MG63 (cell line): ENCODE measurements around the gene SUPT7L. TPM values are rescaled to one million over a fixed set of nuclear protein-coding genes. Genes with fewer than 3 reads are reported as not detected.
"Not testable (repeated sequence)": the region's sequence is repeated elsewhere in the genome, so short reads cannot be mapped to it uniquely, and the experiment has no call there.

Experiments used
- DNase-seq: peaks from one replicate; pipeline ENCODE4 v3.0.0-alpha.2; 2020
- H3K27me3 ChIP-seq: fragments of 250-450 bp; sonication (Bioruptor Pico); 2 replicates; pipeline ENCODE4 v1.5.1; 2020; ENCODE audit warnings: mild to moderate bottlenecking, moderate library complexity
- H3K36me3 ChIP-seq: fragments of 250-450 bp; sonication (Bioruptor Pico); 2 replicates; pipeline ENCODE4 v1.5.1; 2020; ENCODE audit warnings: mild to moderate bottlenecking, moderate library complexity
- H3K4me3 ChIP-seq: fragments of 250-450 bp; sonication (Bioruptor Pico); 2 replicates; pipeline ENCODE4 v1.5.1; 2020; ENCODE audit warnings: mild to moderate bottlenecking, moderate library complexity
- H3K9me3 ChIP-seq: fragments of 250-450 bp; sonication (Bioruptor Pico); 2 replicates; pipeline ENCODE4 v1.5.1; 2020; ENCODE audit warnings: mild to moderate bottlenecking, moderate library complexity
- total RNA-seq: library from RNA; depleted of rRNA; stranded (reverse); fragments of >200 nt; shearing (Covaris generic); gene quantifications from 2 replicates; pipeline ENCODE4 v1.2.3, GENCODE V29; 2014; ENCODE audit warnings: low replicate concordance

The SUPT7L gene
- total RNA-seq, 1 experiment from 2014 or later: 11.3 TPM

GRCh38 chr2:27655155-27655951 lies 8.1 kb downstream of the SUPT7L start:
- Histone ChIP-seq H3K4me3 (no peak overlapping the region), H3K27me3 (no peaks in the 10 kb centered on the region), H3K9me3 (no peaks in the 10 kb centered on the region), H3K36me3 (peaks cover 66% of the 10 kb centered on the region)
- DNase-seq: peak; percentile 60

DNA sequence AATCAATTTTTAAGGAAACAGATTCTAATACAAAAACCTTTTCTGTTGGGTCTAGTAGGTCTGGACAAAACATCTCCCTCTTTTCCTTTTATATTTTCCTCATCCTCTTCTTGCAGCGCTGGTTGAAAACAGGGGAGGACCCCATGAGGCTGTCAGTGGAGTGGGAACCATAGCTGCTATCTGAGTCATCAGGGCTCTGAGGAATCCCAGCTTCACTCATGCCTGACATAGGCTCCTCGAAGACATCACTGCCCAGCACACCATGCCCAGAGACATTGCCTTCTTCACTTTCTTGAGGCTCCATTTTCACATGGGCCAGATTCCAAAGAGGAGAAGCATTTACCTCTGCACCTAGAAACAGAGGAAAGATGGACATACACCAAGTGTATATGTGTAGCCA lies 10.0 kb downstream of the SUPT7L start:
- no peak overlapping the region for H3K4me3 ChIP-seq

GRCh38 chr2:27652790-27653189 lies 10.6 kb downstream of the SUPT7L start:
- H3K27me3 ChIP-seq: no peaks in the 10 kb centered on the region
- H3K4me3 ChIP-seq: no peak overlapping the region
- DNase-seq: no peak
- H3K36me3 ChIP-seq: peaks cover 76% of the 10 kb centered on the region
- H3K9me3 ChIP-seq: no peaks in the 10 kb centered on the region

More for the DNA sequence above, 10.0 kb downstream of the SUPT7L start:
- Histone ChIP-seq H3K9me3 (no peaks in the 10 kb centered on the region), H3K36me3 (peaks cover 70% of the 10 kb centered on the region), H3K27me3 (no peaks in the 10 kb centered on the region)
- DNase-seq: no peak

GRCh38 chr2:27652341-27652740 lies 11.1 kb downstream of the SUPT7L start:
- Histone ChIP-seq H3K27me3 (no peaks in the 10 kb centered on the region), H3K4me3 (no peak overlapping the region), H3K36me3 (peaks cover 75% of the 10 kb centered on the region), H3K9me3 (no peaks in the 10 kb centered on the region)
- no peak for DNase-seq

- Histone ChIP-seq H3K27me3 (no peaks in the 10 kb centered on the region), H3K9me3 (no peaks in the 10 kb centered on the region), H3K4me3 (no peak overlapping the region), H3K36me3 (peaks cover 68% of the 10 kb centered on the region)
- DNase-seq: no peak
These were observed 12.4 kb downstream of the SUPT7L start for GRCh38 chr2:27651056-27651455.

GRCh38 chr2:27647737-27648136 lies 15.7 kb downstream of the SUPT7L start:
- Histone ChIP-seq H3K9me3 (no peaks in the 10 kb centered on the region), H3K4me3 (no peak overlapping the region), H3K36me3 (peaks cover 50% of the 10 kb centered on the region), H3K27me3 (no peaks in the 10 kb centered on the region)
- no peak for DNase-seq

DNA sequence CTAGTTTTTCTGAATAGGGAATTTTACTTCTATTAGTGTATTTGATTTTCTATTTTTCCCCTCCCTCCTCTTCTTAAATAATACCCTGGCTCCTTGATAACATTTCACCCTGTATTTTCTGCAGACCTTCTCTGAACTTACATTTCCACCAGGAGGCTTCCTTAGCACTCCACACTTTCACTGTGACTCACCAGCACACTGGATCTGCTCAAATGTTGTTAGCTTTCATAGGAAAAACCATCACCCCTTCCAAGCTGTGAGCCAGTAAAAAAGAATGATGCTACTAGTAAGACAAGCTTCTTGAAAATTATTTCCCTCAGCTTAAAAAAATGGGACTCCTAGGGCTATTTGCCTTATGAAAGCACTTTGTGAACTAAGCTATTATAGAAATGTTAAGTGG lies 16.1 kb downstream of the SUPT7L start:
- DNase-seq: no peak
- Histone ChIP-seq H3K9me3 (no peaks in the 10 kb centered on the region), H3K27me3 (no peaks in the 10 kb centered on the region), H3K36me3 (peaks cover 49% of the 10 kb centered on the region), H3K4me3 (no peak overlapping the region)

GRCh38 chr2:27645197-27645596 lies 18.2 kb downstream of the SUPT7L start:
- Histone ChIP-seq H3K27me3 (no peaks in the 10 kb centered on the region), H3K4me3 (no peak overlapping the region), H3K9me3 (no peaks in the 10 kb centered on the region), H3K36me3 (peaks cover 41% of the 10 kb centered on the region)
- DNase-seq: no peak

DNA sequence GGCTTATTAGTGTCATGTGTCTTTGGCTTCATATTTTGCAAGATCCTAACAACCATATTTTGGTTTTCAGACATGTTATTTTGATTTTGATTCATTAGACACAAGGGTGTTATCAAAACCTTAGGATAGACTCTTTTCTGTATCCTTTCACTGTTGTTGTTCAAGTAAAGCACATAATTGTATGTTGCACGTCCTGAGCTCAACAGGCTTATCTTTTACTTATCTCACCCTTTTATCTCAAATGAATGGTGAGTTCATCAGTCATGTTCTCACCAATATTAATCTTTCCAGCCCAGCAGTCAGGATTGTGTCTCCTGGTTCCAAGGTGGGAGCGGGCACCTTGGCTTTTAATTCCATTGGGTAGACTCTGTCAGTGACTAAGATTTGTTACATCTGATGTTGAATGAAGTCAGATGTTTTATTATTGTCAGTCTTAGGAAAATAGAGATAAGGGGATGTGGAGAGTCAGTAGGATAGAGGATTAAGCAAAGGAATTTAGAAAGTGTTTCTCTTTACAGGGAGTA lies 22.6 kb downstream of the SUPT7L start:
- no peak for DNase-seq
- peaks cover 60% of the 10 kb centered on the region for H3K36me3 ChIP-seq
- H3K27me3 ChIP-seq: no peaks in the 10 kb centered on the region
- no peaks in the 10 kb centered on the region for H3K9me3 ChIP-seq
- H3K4me3 ChIP-seq: no peak overlapping the region

- Histone ChIP-seq H3K36me3 (peaks cover 75% of the 10 kb centered on the region), H3K27me3 (no peaks in the 10 kb centered on the region), H3K4me3 (no peak overlapping the region), H3K9me3 (no peaks in the 10 kb centered on the region)
- DNase-seq: no peak
These were observed 24.7 kb downstream of the SUPT7L start for GRCh38 chr2:27638709-27639108.

DNA sequence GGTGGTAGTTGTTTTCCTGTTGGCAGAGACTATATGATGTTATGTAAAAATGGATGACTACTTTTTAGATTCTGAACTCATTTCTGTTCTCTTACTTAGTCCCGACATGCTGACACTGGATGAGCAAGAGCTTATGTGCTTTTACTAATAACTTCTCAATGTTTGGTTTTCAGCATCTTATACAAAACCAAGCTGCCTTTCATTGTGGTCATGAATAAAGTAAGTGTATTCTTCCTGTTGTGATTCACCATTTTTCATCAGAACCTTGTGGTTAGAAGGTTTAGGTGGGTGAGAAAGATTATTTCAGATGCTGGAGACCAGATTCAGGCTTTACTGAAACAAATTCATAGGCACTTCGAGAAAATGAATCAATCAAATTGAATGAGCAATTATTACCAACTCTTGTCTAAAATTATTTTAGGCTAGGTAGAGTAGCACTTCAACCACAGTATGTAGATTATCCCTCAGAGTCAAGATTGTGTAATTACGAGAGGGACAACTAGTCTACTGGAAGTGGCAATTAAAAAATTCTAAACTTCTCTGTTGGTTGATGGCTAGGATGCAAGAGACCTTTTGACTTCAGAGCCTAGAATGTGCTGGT lies 25.3 kb downstream of the SUPT7L start:
- Histone ChIP-seq H3K27me3 (no peaks in the 10 kb centered on the region), H3K9me3 (no peaks in the 10 kb centered on the region), H3K36me3 (peaks cover 74% of the 10 kb centered on the region), H3K4me3 (no peak overlapping the region)
- no peak for DNase-seq

DNA sequence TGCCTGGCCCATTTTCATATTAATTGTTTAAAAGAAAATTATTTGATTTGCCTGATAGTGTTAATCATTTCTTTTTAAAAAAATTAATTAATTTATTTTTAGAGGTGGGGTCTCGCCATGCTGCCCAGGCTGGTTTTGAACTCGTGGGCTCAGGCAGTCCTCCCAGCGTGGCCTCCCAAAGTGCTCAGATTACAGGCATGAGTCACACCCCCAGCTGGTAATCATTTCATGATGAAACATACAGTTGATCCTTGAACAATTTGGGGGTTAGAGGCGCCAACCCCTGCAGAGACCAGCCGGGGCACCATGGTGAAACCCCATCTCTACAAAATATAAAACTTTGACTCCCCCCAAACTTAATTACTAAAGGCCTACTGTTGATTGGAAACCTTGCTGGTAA lies 26.6 kb downstream of the SUPT7L start:
- DNase-seq: no peak
- H3K36me3 ChIP-seq: peaks cover 81% of the 10 kb centered on the region
- H3K9me3 ChIP-seq: no peaks in the 10 kb centered on the region
- no peaks in the 10 kb centered on the region for H3K27me3 ChIP-seq
- H3K4me3 ChIP-seq: no peak overlapping the region

DNA sequence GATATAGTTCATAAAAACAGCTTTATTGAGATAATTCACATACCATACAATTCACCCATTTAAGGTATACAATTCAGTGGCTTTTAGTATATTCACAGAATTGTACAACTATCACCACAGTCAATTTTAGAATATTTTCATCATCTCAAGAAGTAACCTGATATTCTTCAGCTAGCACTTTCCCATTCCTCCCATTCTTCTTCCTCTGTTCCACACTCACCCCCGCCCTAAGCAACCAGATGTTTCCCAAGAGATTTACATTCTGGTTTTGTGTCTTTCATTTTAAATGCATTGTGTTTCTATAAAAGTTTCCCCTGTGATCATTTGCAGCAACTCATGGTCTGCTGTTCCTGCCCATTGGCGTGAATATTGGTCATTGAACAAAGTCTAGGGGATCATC lies 29.1 kb downstream of the SUPT7L start:
- Histone ChIP-seq H3K4me3 (no peak overlapping the region), H3K27me3 (no peaks in the 10 kb centered on the region), H3K36me3 (peaks cover 81% of the 10 kb centered on the region), H3K9me3 (no peaks in the 10 kb centered on the region)
- no peak for DNase-seq

- not testable (repeated sequence) for DNase-seq, H3K27me3 ChIP-seq, H3K9me3 ChIP-seq, H3K4me3 ChIP-seq
- H3K36me3 ChIP-seq: peaks cover 49% of the 10 kb centered on the region
These were observed 33.2 kb downstream of the SUPT7L start for GRCh38 chr2:27630257-27630656.

- H3K9me3 ChIP-seq: no peaks in the 10 kb centered on the region
- DNase-seq: peak; percentile 96
- no peaks in the 10 kb centered on the region for H3K27me3 ChIP-seq
- H3K36me3 ChIP-seq: peaks cover 42% of the 10 kb centered on the region
- peak within 1 kb of the TSS; percentile 90 for H3K4me3 ChIP-seq
These were observed 34.4 kb downstream of the SUPT7L start, which contains the start of the genes CCDC121 and GPN1 for GRCh38 chr2:27628767-27629709. Gene CCDC121, minus strand, starts transcription at chr2:27629012. Its CDS starts 1,213 bp downstream, at chr2:27627799. Gene GPN1, plus strand, starts transcription at chr2:27629050. Its CDS starts 9 bp downstream, at chr2:27629059.

DNA sequence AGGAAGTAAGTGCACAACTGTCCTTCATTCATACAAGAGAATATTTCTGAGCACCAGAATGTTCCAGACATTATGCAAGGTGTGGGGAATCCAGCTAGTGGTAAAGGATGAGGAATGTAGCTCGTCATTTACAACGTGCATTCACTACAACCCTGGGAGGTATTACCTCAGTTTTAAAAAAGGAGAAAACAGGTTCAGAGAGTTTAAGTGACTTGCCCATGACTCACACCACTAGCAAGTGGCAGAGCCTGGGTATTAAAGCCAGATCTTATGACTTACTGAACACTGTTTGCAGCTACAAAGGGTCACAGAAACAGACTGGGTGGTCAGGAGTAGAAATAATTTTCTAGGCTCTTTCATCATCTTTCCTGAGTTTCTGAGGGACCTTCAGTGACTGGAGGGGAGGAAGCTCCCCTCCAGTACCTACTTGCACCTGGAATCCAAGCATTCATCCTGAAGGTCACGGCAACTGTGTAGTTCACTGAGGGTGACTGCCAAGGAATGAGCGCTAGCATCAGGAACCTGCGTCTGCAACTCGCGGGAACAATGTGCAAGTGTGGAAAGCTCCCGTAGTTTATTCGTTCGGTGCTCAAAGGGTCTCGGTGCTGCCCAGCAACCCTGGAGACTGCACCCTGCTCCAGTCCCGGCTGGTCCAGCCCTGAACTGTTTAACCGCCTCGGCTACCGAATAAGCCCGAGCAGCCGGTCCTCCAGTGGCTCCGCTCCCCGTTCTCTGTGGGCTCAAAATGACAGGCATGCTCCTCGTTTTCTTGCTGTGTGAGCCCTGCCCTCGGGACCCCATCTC lies 35.2 kb downstream of the SUPT7L start:
- Histone ChIP-seq H3K27me3 (no peaks in the 10 kb centered on the region), H3K36me3 (peaks cover 42% of the 10 kb centered on the region), H3K4me3 (peak overlapping the region; percentile 90), H3K9me3 (no peaks in the 10 kb centered on the region)
- DNase-seq: peak; percentile 53
